Measurements from ENCODE around the gene CRTC1.
"Not testable (repeated sequence)": the region's sequence is repeated elsewhere in the genome, so short reads cannot be mapped to it uniquely, and the experiment has no call there.

Gene CRTC1

GRCh38 chr19:18733196-18733647 lies 49.7 kb downstream of the CRTC1 start:
- DNase-seq: no peak

- not testable (repeated sequence) for DNase-seq
Observed at GRCh38 chr19:18733762-18734332, 50.4 kb downstream of the CRTC1 start.

GRCh38 chr19:18735324-18735723 lies 51.8 kb downstream of the CRTC1 start:
- no peak for DNase-seq

- no peak for DNase-seq
Observed at GRCh38 chr19:18735752-18736151, 52.3 kb downstream of the CRTC1 start.

- no peak for DNase-seq
Observed at GRCh38 chr19:18736415-18737336, 53.2 kb downstream of the CRTC1 start.

- no peak for DNase-seq
Observed at GRCh38 chr19:18737337-18737953, 54.0 kb downstream of the CRTC1 start.

- no peak for DNase-seq
Observed at GRCh38 chr19:18737954-18738351, 54.5 kb downstream of the CRTC1 start.

GRCh38 chr19:18738961-18739690 lies 55.6 kb downstream of the CRTC1 start:
- DNase-seq: no peak

GRCh38 chr19:18741124-18742121 lies 57.9 kb downstream of the CRTC1 start:
- no peak for DNase-seq

GRCh38 chr19:18742324-18742723 lies 58.8 kb downstream of the CRTC1 start:
- no peak for DNase-seq

- no peak for DNase-seq
Observed at GRCh38 chr19:18742838-18743783, 59.6 kb downstream of the CRTC1 start.

GRCh38 chr19:18743784-18744418 lies 60.4 kb downstream of the CRTC1 start:
- DNase-seq: no peak

- DNase-seq: no peak
Observed at GRCh38 chr19:18745012-18745735, 61.7 kb downstream of the CRTC1 start.

- no peak for DNase-seq
Observed at GRCh38 chr19:18745931-18746330, 62.5 kb downstream of the CRTC1 start.

- no peak for DNase-seq
Observed at GRCh38 chr19:18746401-18747325, 63.2 kb downstream of the CRTC1 start.

GRCh38 chr19:18749362-18750231 lies 66.1 kb downstream of the CRTC1 start:
- no peak for DNase-seq

- no peak for DNase-seq
Observed at GRCh38 chr19:18750295-18750970, 67.0 kb downstream of the CRTC1 start.

Measured in stimulated activated CD4-positive, alpha-beta T cell treated with anti-CD3 and anti-CD28 coated beads, Interleukin-15, amount 100 ng/mL, for 24 hours (primary cell).